Activated CD8-positive, alpha-beta memory T cell treated with anti-CD3 and anti-CD28 coated beads, Interleukin-2, amount 50 U/mL, for 1 hour (primary cell): ENCODE data around the gene STEAP2.

Experiments
- DNase-seq: peaks from one replicate; pipeline ENCODE4 v3.0.0-alpha.2; 2020; ENCODE audit errors: extremely low read depth

The STEAP2 gene

GRCh38 chr7:90192876-90193750 is 18.4 kb upstream of the STEAP2 start:
- DNase-seq, result no peak

DNA sequence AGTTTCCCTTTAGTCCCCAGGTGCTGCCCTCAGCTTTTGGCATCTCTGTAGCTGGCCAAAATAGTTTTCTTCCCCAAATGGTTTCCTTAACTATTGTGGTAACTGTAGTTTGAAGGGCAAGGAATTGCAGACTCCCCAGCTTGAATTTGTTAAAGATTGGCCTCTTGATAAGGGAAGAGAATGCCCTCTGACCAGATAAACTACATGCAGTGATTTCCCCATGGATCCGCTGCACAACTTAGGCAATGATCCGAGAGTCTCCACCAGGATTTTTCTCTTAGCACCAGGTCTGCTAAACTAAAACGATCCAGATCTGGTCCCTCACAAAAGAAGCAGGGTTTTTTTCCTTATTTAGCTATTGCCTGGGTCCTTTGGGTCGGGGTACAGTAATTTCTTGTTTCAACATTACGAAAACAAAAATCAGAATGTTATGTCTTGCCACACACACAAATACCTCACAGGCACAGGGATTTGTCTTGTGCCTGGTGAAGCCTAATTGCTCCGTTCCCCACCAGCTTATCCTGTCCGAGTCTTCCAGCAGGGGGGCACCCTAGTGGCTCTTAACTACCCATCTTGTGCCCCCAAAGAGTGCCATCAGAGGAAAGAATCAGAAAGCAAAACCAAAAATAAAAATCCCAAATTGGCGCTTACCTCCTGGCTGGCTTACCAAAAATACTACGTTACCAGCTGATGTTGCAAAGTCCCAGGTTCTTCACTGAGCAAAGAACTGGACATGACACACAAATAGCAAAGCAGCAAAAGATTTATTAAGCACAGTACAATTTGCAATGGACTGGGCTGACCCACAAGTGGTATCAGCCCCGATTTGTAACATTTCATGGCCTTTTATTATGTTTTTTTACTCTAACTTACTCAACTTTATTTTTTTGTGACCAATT is 16.4 kb upstream of the STEAP2 start:
- no peak for DNase-seq

DNA sequence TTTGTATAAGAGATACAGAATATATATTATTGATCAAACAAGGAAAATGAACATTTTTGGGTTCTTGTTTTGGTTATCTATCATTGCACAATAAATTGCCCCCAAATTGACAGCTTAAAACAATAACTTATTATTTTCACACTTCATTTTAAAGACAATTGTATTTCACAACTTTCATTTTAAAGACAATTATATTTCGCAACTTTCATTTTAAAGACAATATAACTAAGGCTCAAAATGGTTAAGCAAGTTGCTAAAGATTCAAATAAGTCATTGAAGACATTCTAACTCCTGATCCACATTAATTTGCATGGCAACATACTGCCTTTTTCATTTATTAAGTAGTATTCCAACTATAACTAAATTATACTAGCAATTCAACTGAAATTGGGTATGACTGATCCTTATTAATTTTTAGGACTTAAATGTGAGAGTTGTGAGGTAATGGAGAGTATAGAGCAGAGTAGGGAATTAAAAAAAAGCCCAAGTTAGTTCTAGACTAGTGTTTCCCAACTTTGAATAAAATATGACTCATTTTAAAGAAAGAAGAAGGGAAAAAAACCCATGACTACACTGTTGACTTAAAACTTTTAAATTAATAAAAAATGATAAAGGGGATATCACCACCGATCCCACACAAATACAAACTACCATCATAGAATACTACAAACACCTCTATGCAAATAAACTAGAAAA is 9.9 kb upstream of the STEAP2 start:
- DNase-seq, result no peak

DNA sequence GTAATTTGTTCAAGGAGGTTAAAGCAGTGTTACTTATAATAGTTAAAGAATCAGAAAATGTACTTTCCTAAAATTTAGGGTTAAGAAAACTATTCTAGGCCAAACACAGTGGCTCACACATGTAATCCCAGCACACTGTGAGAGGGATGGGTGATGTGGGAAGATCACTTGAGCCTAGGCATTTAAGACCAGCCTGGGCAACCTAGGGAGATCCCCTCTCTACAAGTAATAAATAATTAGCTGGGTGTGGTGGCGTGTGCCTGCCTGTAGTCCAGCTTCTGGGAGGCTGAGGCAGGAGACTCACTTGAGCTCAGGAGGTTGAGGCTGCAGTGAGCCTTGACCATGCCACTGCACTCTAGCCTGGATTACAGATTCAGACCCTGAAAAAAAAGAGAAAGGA is 3.6 kb upstream of the STEAP2 start:
- no peak for DNase-seq

DNA sequence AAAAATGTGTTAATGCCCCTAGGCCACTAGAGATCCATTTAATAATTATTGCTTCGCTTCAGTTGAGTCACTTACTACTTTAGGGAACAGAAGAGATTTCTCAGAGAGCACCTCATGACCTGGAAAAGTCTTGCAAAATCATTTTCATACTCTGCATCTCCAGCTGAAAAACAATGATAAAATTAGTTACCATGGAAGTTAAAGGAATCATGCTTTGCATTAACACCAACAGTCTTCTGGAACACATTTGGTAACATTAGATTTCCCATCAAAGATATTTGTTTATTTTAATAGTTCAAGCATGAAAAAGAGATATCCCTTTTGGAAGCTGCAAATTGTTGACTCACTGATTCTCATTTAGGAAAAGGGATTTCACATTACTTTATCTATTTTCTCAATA is 1.8 kb upstream of the STEAP2 start:
- DNase-seq, result no peak

- DNase-seq, result no peak
These were observed 1.1 kb upstream of the STEAP2 start for GRCh38 chr7:90210475-90210874.

DNA sequence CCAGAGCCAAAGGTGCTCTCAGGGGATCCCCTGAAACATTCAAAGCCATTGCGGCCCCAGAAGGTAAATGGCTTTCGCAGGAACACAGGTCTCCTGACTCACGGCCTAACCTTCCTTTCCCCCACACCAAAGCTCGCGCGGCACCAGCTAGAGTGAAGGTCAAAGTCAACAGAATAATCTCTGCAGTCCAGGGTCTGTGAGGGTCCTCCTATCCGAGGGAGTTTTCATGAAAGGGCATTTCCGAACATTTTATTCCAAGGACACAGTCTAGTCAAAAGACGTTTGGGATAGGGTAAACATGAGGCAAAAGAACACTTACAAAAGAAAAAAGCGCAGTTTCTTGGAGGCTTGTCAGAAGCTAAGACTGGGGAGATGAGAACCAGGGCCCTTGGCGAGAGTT is 559 bp upstream of the STEAP2 start:
- no peak for DNase-seq

DNA sequence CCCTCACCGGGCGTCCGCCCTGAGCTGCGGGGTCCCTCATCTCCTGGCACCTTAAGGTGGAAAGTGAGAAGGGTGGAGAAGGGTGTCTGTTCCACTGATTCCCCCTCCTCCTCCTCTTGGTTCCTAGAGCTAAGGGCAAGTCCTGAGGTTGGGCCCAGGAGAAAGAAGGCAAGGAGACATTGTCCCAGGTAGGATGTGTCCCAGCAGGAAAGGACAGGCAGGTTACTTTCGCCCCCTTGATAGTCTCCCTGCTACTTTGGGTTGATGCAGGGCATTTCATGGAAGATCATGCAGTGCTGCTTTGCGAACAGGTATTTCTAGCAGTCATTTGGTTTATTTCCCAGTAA is 582 bp downstream of the STEAP2 start:
- no peak for DNase-seq

DNA sequence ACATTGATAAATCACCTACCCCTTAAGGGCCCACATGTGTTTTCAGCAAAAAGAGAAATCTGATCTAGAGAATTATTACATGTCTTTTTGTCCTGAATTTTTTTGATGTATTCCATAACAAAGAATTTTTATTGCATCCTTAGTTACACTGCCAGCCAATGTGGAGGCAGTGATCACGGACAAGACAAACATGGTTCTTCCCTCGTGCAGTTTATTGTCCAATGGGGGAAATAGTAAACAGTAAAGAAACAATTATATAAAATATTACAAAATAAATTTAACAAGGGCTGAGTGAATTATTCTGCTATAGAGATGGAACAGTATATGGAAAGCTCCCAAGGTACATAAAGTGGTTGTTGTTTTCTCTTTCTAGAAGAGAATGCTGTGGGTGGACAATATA is 2.0 kb downstream of the STEAP2 start:
- DNase-seq, result no peak

GRCh38 chr7:90216080-90216674 is 4.6 kb downstream of the STEAP2 start:
- no peak for DNase-seq

DNA sequence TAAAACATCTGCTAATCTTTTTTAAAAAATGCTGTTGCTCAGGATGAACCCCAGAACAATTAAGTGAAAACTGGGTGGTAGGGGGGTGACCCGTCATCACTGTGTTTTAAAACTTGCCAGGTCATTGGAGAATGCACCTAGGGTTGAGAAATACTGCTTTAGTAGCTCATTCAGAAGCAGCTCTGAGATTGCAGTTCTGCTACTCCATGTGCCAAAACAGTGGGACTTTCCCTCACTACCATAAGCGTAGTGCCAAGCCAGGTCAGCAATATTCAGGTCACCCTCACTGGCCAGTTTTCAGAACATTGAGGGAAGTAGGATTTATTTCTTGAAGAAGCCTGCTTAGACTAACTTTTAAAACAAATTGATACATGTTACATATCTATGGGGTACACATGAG is 5.2 kb downstream of the STEAP2 start:
- DNase-seq, result no peak

DNA sequence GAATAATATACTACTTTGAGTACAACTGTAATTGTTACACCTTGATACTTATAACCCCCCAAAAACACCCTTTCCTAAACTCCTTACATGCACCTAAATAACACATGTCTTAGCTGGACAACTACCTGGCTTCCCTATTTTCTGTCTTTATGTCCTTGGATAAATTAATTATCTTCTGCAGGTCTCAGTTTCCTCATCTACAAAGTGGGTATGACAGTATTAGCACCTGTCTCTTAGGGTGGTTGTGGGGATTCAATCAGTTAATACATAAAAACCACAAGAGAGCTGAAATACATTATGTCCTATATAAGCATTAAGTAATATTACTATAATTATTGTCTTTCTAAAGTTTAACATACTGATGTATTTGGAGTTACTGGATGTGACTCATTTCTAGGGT is 10.8 kb downstream of the STEAP2 start:
- no peak for DNase-seq

GRCh38 chr7:90222811-90223725 is 11.5 kb downstream of the STEAP2 start:
- no peak for DNase-seq

- DNase-seq, result no peak
These were observed 12.7 kb downstream of the STEAP2 start for GRCh38 chr7:90224195-90224594.

- DNase-seq, result no peak
These were observed 13.6 kb downstream of the STEAP2 start for GRCh38 chr7:90225181-90225580.

DNA sequence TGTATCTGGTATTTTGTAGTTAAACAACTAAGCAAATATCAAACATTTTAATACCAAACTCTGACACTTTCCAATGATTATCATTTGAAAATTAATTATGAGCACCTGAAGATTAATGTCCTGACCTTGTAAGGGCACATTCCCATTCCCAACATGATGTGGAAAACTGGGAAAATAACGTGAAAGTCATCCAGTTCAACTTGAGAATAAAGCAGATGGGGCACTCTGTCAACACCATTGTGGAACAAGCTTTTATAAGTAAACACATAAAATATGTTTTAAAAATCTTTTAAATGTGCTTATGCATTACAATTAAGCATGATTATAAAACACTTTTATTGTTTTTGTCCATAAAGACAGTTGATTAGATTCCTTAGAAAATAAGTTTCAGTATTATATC is 14.1 kb downstream of the STEAP2 start:
- DNase-seq, result no peak

GRCh38 chr7:90227259-90227658 is 15.7 kb downstream of the STEAP2 start:
- DNase-seq, result no peak

GRCh38 chr7:90229682-90230081 is 18.1 kb downstream of the STEAP2 start:
- no peak for DNase-seq

DNA sequence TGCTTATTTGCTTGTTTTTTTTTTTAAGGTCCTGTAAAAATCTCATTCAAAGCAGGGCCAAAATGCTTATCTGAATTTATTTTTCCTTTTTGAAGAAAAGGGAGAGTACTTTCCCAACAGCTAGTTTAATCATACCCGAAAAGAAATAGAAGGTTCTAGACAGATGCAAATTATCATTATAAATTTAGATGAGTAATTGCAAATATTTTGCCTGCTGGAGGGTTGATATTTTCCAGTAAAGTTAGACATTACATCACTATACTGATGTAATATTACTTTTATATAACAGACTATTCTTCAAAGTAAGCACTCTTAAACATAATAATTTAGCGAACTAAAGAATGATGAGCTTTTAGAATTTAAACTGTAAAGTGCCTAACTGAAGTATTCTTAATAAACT is 19.3 kb downstream of the STEAP2 start:
- no peak for DNase-seq

GRCh38 chr7:90231304-90231703 is 19.8 kb downstream of the STEAP2 start:
- DNase-seq, result no peak

- no peak for DNase-seq
These were observed 20.9 kb downstream of the STEAP2 start for GRCh38 chr7:90232430-90232829.
